ENCODE measurements around the gene KCNK3.
"Not testable (repeated sequence)": the region's sequence is repeated elsewhere in the genome, so short reads cannot be mapped to it uniquely, and the experiment has no call there.

KCNK3 gene

DNA sequence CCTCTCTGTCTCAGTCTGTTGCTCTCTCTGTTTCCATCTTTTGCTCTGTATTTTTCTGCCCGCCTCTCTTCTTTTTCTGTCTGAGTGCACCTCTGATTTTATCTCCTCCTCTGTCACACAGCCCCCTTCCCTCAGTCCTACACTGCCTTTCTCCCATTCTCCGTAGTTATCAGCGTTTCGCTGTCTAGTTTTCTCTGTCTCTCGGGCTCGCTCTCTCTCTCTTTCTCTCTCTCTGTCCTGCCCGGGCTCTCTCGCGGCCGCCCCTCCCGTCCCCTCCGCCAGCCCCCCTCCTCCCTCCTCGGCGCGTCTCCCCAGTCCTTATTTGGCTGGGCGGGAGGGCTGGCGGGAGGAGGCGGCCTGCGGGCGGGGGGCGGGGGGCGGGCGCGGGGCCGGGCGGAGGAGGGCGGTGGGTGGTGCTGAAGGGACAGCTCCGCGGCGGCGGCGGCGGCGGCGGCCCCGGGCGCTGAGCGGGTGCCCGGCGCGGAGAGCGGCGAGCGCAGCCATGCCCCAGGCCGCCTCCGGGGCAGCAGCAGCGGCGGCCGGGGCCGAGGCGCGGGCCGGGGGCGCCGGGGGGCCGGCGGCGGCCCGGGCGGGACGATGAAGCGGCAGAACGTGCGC is at the start of gene KCNK3:
Gene KCNK3, plus strand, starts transcription at position 444 of the 618 bp plus-strand sequence. Its CDS starts 154 bp downstream, at position 598.
- DNase-seq (ENCODE audit: low read depth in 1 of 2, low spot score in 1 of 2) = no peak

- no peak for DNase-seq (ENCODE audit: low read depth in 1 of 2, low spot score in 1 of 2)
These were observed 48.2 kb upstream of the KCNK3 start for GRCh38 chr2:26644188-26644835.

GRCh38 chr2:26645762-26646161 is 46.8 kb upstream of the KCNK3 start:
- DNase-seq (ENCODE audit: low read depth in 1 of 2, low spot score in 1 of 2) = no peak

- DNase-seq (ENCODE audit: low read depth in 1 of 2, low spot score in 1 of 2) = no peak
These were observed 45.4 kb upstream of the KCNK3 start for GRCh38 chr2:26646986-26647672.

DNA sequence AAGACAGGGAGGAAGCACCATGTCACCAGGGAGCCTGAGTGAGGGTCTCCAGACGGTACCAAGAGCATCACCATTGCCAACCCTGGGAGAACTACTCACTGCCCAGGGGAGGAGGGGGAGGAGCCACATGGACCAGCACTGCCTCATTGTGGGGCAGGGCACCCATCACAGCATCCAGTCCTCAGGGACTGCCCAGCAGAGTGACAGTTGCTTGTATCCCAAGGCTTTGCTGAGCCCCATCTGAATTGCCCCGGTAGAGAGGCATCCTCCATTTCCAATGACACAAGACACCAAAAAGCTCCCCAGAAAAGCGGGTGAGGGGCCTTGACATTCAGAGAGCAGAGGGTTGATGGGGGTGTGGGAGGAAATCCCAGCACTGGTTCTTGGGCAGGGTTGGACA is 44.5 kb upstream of the KCNK3 start:
- no peak for DNase-seq (ENCODE audit: low read depth in 1 of 2, low spot score in 1 of 2)

DNA sequence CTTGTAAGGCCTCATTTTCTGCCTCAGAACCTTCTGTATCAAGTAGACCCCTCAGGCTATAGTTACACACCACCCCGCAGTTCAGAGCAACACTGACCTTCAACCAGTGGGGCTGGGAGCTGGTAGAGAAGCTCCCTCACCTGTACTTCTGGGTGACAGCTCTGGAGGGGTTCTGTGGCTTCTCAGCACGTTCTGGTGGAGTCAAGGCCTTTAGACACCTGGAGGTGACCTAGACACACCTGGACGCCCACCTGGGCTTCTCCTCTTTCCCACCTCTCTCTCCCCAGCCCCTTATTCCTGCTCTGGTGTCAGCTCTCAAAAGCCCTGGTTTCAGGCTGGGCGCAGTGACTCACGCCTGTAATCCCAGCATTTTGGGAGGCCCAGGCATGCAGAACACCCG is 44.0 kb upstream of the KCNK3 start:
- DNase-seq (ENCODE audit: low read depth in 1 of 2, low spot score in 1 of 2) = no peak

DNA sequence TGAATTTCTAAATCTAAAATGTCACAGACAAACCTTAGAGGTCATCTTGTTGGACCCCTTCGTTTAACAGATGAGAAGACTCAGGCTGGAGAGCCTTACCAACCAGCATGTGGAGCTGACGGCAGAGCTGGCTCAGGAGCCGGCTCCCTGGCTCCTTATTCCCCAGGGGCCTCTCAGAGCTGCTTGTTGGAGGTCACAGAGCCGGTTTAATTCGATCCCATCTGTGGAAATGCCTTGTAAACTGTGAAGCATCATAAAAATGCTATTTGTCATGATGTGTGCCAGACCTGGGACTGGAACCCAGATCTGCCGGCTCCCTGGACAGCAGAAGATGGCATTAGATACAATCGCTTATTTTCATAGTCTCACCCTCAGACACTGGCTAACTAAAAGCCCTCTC is 43.2 kb upstream of the KCNK3 start:
- DNase-seq (ENCODE audit: low read depth in 1 of 2, low spot score in 1 of 2) = no peak

DNA sequence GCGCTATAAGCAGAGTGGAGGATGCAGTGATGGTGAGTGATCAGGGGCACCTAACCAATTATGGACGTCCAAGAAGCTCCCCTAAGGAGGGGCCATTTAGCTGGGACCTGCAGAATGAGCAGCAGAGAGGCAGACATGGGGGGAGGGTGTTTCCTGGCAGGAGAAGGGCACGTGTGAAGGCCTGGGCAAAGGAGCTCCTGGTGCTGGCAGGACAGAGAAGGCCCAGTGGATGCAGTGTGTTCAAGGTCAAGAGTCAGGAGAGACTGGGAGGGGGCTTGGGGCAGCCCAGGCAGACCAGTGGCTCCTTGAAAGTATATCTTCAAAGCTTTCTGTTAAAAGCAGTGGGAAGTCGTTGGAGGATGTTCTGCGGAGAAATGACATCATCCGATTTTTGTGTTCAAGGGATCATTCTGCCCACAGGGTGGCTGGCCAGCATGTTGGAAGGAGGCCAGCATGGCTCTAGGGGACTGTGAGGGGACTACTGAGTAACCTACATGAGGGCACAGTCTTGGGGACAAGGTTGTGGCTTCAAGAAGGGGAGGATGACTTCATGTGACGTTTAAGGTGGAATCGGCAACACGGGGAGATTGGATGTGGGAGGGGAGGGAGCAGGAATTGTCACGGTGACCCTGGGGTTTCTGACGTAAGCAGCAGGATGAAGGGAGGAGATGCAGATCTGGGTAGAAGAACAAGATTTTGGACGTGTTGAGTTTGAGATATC is 42.4 kb upstream of the KCNK3 start:
- no peak for DNase-seq (ENCODE audit: low read depth in 1 of 2, low spot score in 1 of 2)

DNA sequence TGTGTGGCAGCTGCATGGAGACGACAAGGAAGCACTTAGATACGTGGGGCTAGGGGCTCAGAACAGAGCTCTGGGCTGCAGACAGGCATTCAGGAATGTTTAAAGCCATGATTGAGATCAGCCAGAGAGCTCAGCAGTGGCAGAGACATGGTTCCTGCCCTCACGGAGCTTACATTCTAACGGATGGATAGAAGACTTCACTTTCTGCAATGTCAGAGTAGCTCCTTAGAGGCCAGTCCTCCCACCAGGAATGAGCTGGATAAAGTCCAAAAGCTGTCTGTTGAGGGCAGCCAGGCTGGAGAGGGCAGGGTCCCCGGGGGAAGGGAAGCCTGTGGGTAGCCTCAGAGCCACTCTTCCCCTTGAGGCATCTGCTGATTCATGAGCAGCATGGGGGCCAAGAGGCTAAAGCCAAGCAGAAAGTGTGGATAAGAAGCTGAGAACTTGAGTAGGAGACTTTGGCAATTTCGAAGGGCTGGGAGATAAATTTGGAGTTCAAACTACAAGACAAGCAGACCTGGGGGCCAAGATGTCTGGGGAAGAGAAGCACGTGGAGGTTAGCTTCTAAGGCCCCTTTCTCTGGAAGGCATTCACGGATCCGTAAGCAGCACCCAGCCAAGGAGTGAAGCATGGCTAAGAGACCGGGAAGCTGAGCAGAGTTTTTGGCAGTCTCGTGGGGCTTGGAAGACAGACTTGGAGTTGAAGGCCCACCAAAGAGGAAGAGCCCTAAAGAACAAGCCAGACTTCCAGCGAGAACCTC is 41.6 kb upstream of the KCNK3 start:
- DNase-seq (ENCODE audit: low read depth in 1 of 2, low spot score in 1 of 2) = no peak

DNA sequence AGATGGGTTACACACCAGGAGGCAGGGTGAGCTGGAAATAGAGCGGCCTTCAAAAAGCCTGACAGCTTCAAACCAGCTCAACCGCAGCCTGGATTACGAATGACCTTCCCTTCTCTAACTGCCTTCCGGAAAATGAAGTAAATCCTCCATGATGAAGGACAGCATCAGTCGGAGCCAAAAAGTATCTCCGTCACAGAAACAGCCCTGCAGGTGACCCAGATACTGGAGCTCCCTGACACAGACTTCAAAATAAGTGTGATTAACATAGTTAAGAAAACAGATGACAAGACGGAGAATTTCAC is 41.1 kb upstream of the KCNK3 start:
- no peak for DNase-seq (ENCODE audit: low read depth in 1 of 2, low spot score in 1 of 2)

GRCh38 chr2:26651799-26652198 is 40.7 kb upstream of the KCNK3 start:
- DNase-seq (ENCODE audit: low read depth in 1 of 2, low spot score in 1 of 2) = no peak

- no peak for DNase-seq (ENCODE audit: low read depth in 1 of 2, low spot score in 1 of 2)
These were observed 40.0 kb upstream of the KCNK3 start for GRCh38 chr2:26652361-26653041.

DNA sequence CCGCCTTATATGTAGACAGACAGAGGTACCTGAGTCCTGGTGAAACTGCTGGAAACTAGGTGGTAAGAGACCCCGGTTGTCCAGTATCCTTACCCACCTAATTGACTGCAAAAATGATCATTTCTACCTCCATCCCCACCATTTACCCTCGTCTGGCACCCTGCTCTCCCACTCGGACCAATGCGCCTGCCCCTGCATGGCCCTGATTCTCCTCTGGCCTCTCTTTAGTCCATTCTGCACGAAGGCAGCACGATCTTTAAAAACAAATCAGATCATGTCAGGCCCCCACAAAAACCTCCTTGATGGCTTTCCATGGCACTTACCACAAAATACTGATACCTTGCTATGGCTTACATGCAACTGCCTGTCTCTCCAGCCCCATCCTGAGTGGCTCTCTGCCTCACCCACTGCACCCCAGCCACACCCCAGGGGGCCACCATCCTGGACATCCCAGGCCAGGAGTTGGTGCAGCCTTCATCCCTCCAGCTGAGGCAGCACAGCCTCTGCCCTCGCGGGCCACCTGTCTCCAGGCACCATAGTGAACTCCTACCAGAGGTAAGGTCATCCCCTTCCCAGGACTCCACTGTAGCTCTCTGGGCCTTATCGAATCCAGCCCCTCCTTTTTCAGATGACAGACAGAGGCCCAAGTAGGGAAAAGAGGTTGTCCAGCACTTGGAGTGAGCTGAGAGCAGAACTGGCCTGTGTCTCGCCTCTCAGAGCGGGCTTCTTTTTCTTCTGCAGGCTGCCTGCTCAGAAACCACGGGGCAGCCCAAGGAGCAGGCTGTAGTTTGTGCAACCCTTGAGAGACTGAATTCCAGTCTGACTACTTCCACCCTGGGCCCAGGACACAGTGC is 39.1 kb upstream of the KCNK3 start:
- no peak for DNase-seq (ENCODE audit: low read depth in 1 of 2, low spot score in 1 of 2)

DNA sequence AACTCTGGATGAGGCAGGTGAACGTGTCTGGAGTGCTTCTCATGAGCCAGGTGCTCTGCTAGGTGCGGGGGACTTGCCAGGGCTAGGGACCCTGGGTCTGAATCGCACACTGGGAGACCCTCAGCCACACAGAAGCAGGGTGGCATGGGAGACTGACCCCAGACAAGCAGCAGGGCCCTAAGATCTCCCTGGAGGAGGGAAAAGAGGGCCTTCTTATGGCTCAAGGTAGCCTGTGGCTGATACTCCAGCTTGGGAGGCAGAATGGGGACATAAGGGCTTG is 38.5 kb upstream of the KCNK3 start:
- DNase-seq (ENCODE audit: low read depth in 1 of 2, low spot score in 1 of 2) = no peak

- not testable (repeated sequence) for DNase-seq (ENCODE audit: low read depth in 1 of 2, low spot score in 1 of 2)
These were observed 37.4 kb upstream of the KCNK3 start for GRCh38 chr2:26655120-26655519.

DNA sequence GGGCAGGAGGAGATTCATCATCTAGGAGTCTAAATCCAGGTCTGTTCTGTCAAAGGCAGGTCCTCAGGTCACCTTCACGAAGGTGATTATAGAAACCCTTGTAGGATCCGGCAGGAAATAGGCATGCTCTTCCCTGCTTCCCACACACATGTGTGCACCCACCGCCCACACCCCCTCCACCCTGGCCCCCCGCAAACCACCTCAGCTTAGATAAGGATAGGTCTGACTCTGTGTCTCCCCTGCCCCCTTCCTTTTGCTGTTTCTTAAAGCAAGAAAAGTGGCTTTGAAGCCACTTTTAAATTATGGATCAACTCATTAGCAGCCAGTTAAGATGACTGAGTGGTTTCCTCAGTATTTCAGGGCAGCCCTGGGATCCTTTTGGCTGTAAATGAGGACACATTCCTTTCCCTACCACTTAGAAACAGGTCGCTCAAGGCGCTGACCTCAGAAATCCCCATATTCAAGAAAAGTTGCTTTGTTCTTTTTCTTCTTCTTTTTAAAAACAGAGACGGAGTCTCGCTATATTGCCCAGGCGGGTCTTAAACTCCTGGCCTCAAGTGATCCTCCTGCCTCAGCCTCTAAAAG is 36.8 kb upstream of the KCNK3 start:
- no peak for DNase-seq (ENCODE audit: low read depth in 1 of 2, low spot score in 1 of 2)

DNA sequence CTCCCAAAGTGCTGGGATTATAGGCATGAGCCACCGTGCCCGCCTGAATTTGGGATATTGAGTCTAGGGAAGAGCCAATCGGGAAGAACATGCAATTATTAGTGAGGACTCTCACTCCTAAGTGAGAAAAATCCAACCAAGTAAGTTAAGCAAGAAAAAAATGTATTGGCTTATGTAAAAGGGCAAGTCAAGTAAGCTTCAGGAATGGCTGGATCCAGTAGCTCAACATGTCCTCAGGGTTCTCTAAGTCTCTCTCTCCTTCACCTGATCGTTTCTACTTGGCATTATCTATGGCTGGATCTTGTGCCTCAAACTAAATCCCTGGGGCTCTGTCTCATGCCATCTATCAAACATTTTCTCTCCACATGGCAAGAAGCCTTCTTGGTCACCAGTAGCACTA is 35.3 kb upstream of the KCNK3 start:
- DNase-seq (ENCODE audit: low read depth in 1 of 2, low spot score in 1 of 2) = no peak

DNA sequence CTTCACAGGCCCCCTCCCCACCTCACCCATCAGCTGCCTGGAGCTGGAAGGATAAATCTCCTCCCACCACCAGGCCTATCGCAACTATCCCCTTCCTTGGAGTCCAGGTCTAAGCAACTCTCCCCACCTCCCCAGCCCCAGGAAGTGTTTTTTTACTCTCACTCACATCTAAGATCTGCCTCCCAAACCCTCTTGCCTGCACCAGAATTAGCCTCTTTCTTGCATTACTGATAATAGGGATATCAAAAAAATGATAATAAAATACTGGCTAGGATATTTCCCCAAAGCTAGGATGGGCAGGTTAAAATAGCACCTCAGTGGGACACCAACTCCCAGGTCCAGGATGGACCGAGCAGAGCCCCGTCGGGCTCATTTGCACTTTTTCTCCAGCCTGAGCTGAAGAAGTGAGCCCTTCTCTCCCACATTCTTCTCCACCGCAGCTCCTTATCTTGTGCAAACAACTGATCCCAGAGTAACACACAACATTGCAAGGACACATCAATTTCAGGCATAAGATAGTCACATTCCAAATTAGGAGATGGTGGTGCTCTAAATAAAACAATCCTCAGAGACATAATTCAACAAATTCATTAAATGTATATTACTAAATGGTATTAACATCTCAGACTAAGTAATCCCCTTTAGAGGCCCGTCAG is 33.7 kb upstream of the KCNK3 start:
- no peak for DNase-seq (ENCODE audit: low read depth in 1 of 2, low spot score in 1 of 2)

DNA sequence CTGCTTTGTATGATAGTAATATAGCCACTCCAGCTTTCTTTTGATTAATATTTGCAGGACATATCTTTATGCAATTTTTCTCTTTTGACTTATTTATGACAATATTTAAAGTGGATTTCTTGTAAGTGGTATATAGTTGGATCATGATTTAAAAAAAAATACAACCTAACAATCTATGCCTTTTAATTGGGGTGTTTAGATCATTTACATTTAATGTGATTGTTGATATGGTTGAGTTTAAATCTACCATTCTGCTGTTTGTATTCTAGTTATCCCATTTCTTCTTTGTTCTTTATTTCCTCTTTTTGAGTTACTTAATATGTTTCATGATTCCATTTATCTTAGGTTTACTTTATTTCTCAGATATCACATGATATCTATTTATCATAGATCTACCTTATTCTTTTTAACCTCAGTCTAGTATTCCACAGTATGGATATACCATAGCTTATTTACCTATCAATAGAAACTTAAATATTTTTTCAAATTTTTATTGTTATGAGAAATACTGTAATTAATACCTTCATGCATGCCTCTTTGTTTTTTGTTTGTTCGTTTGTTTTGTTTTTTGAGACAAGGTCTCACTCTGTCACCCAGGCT is 32.1 kb upstream of the KCNK3 start:
- no peak for DNase-seq (ENCODE audit: low read depth in 1 of 2, low spot score in 1 of 2)

Data from activated T-helper 1 cell treated with anti-CD3 and anti-CD28 coated beads, Interleukin-2, amount 50 U/mL, for 16 hours (primary cell).